HEK293 (cell line): ENCODE results near the gene ADCY6.

Experiments used
- CTCF ChIP-seq: fragments of 450-650 bp; formaldehyde crosslinking; IDR thresholded peaks from 2 replicates; pipeline ENCODE4 v1.5.1; 2016; ENCODE audit warnings: missing biosample characterization, missing genetic modification characterization
- GFI1B ChIP-seq: fragments of 450-650 bp; formaldehyde crosslinking; IDR thresholded peaks from 2 replicates; pipeline ENCODE4 v1.5.1; 2016; ENCODE audit warnings: missing biosample characterization, missing genetic modification characterization
- HOXC10 ChIP-seq: sonication (generic); formaldehyde crosslinking; IDR thresholded peaks from 2 replicates; pipeline ENCODE4 v1.8.1; 2023; ENCODE audit warnings: mild to moderate bottlenecking, missing genetic modification reagents
- MYNN ChIP-seq: fragments of 450-650 bp; formaldehyde crosslinking; IDR thresholded peaks from 2 replicates; pipeline ENCODE4 v1.5.1; 2016; ENCODE audit warnings: missing biosample characterization, missing genetic modification characterization, borderline replicate concordance
- ZNF239 ChIP-seq: fragments of 450-650 bp; formaldehyde crosslinking; IDR thresholded peaks from 2 replicates; pipeline ENCODE4 v1.5.1; 2016; ENCODE audit warnings: missing biosample characterization, missing genetic modification characterization
- ZNF274 ChIP-seq, 2 experiments: fragments of 200-500 bp in 1 of 2; fragments of 450-650 bp in 1 of 2; sonication (Bioruptor generic) in 1 of 2; formaldehyde crosslinking in 1 of 2; IDR thresholded peaks; 2 replicates each; pipeline versions ENCODE4 v1.5.1 to v1.6.1; 2014 to 2016; ENCODE audit warnings: borderline replicate concordance in 1 of 2, inconsistent platforms in 1 of 2, low read length in 1 of 2, missing biosample characterization in 1 of 2, missing genetic modification characterization in 1 of 2
- ZNF354C ChIP-seq: fragments of 450-650 bp; formaldehyde crosslinking; IDR thresholded peaks from 2 replicates; pipeline ENCODE4 v1.5.1; 2016; ENCODE audit warnings: missing biosample characterization, missing genetic modification characterization, low read depth, borderline replicate concordance
- TF ChIP-seq, protein P1 (sequence below): fragments of 450-650 bp; formaldehyde crosslinking; IDR thresholded peaks from 2 replicates; pipeline ENCODE4 v1.5.1; 2016; ENCODE audit warnings: missing biosample characterization, missing genetic modification characterization

DNA sequence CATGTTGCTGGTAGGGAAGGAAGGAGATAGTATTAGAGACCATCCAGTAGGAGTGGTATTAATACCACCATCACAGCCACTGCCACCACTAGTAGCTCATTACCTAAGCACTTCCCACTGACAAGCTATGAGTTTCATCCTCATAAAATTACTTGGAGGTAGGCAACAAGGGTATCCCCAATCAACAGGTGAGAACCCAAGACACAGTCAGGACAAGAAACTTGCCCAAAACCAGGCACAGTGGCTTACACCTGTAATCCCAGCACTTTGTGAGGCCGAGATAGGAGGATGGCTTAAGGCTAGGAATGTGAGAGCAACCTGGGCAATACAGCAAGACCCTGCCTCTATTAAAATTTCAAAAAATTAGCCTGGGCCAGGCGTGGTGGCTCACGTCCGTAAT is 5.5 kb downstream of the ADCY6 start:
- TF ChIP-seq CTCF (no peak), ZNF239 (tag by site-specific recombination) (no peak), MYNN (no peak), ZNF274 (IDR thresholded peaks at IDR 0.05; ENCODE audit: low read length) (no peak), ZNF274 (tag by site-specific recombination; IDR thresholded peaks at IDR 0.05; ENCODE audit: borderline replicate concordance) (no peak), HOXC10 (CRISPR knock-in tag) (no peak), ZNF354C (tag by site-specific recombination) (no peak), GFI1B (tag by site-specific recombination) (no peak)
- TF ChIP-seq, protein P1, sequence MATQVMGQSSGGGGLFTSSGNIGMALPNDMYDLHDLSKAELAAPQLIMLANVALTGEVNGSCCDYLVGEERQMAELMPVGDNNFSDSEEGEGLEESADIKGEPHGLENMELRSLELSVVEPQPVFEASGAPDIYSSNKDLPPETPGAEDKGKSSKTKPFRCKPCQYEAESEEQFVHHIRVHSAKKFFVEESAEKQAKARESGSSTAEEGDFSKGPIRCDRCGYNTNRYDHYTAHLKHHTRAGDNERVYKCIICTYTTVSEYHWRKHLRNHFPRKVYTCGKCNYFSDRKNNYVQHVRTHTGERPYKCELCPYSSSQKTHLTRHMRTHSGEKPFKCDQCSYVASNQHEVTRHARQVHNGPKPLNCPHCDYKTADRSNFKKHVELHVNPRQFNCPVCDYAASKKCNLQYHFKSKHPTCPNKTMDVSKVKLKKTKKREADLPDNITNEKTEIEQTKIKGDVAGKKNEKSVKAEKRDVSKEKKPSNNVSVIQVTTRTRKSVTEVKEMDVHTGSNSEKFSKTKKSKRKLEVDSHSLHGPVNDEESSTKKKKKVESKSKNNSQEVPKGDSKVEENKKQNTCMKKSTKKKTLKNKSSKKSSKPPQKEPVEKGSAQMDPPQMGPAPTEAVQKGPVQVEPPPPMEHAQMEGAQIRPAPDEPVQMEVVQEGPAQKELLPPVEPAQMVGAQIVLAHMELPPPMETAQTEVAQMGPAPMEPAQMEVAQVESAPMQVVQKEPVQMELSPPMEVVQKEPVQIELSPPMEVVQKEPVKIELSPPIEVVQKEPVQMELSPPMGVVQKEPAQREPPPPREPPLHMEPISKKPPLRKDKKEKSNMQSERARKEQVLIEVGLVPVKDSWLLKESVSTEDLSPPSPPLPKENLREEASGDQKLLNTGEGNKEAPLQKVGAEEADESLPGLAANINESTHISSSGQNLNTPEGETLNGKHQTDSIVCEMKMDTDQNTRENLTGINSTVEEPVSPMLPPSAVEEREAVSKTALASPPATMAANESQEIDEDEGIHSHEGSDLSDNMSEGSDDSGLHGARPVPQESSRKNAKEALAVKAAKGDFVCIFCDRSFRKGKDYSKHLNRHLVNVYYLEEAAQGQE (tag by site-specific recombination), result no peak
